Activated T-helper 1 cell treated with Interleukin-2 at 50 U/mL for 16 hours (primary cell): Measurements from ENCODE around the gene PRSS50.
"Not testable (repeated sequence)": the region's sequence is repeated elsewhere in the genome, so short reads cannot be mapped to it uniquely, and the experiment has no call there.

Experiments
- DNase-seq: peaks from one replicate; pipeline ENCODE4 v3.0.0-alpha.2; 2020; ENCODE audit warnings: low read depth

The PRSS50 gene

DNA sequence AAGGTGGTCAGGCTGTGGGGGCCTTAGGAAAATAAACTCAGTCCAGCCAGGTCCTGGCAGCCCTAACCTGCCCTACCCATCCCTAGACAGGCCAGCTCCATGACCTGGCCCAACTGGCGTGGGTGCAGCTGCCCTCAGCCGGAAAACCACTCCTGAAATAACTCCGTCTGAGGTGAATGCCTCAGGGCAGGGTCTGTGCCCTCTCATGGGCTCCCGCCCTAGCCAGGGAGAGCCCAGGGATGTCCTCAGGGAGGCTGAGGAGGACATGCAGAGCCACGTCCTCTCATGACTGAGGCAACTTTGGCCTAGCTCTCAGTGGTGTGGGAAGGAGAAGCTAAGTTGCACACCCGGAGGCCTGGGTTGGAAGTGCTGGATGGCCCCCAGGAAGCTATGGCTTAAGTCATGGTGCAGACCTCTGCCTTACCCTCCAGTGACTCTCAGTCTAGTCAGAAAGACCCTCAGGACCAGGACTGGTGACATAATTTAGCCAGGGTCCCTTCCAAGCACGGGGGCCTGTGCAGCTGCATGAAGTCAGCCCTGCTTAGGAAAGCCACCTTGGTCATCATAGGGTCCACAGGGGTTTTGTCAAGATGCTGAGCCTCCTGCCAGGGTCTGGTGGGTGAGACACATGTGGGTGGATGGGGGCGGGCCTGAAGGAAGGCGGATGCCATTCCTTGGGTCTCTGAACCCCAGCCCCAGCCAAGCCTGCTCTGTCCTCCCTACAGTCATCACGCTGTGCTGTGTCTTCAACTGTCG is 9.1 kb downstream of the PRSS50 start:
- no peak for DNase-seq

DNA sequence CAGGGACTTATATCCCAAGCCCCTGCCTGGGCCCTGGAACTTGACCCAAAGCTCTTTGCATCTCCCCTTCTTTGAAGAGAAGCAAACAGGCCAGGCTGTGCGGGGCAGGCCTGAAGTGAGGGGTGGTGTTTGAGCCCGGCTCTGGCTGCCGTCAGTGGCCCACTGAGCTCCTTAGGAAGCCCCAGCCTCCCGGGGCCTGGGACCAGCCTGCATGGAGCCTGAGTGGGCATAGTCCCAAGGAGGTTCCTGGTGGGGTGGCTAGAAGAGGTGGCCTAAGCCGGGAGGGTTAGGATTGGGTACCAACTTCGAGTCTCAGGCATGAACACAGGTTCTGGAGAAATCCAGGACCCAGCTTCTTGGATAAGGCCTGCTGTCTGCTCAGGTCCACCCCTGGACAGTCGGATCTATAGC is 10.1 kb downstream of the PRSS50 start:
- no peak for DNase-seq

DNA sequence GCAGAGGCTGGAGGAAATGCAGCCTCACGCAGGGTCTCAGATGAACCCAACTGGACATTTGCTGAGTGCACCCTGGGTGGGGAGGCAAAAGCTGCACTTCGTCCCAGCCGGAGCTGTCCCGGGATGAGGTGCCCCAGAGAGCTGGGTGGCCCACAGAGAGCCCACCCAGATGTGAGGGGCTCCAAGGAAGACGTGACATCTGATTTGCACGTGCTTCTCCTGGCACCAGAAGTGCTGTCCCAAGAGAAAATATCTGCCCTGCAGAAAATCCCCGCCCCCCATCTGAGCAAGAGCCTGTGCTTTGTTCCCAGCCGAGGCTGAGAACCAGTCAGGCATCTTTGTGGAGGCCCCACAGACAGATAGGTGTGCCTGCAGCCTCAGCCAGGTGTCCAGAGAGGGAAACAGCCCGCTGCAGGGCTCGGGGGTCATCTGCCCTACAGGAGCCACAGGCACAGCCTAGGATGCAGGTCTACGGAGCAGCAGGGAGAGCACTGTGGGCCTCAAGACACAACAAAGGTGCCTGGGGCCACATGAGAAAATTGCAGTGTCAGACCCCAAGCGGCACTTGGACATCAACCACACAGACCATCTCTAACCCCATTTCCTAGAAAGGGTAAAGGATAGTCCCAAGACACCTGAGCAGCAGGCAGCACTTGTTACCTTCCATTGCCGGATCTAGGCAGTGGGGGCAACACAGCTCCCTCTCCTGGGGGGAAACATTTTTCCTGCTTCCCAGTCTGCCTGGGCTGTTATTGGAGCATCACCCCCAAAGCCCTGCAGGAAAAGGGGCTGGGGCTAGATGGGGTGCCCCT is 10.7 kb downstream of the PRSS50 start:
- no peak for DNase-seq

DNA sequence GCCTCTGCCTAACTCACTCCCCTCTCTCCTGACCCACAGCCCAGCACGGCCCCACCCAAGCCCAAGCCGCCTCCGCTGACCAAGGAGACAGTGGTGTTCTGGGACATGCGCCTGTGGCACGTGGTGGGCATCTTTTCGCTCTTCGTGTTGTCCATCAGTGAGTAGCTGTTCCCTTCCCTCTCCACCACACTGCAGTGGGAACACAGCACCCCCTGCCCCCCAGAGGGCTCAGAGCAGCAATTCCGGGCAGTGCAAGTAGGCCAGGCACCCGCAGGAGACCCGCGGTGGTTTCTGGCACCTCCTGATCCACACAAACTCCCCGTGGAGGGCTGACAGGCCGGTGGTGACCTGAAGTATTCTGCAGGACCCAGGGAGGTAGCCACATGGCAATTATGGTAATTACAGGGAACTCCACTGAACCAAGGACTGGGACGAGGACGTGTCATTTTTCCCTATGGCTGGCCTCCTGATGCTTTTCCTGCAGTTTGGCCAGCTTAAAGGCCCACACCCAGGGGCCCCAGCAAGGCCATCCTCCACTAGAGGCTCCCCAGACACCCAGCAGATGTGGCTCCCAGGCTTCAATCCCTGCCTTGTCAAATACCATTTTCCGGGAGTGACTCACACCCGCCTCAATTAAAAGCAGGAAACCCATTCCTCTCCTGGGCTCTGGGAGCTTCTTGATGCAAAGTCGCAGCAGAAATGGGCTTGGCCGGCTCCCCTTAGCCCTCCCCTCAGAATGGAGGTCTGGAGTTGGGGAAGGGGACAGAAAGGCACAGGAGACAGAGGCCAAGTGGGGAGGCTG is 11.7 kb downstream of the PRSS50 start:
- DNase-seq, result no peak

DNA sequence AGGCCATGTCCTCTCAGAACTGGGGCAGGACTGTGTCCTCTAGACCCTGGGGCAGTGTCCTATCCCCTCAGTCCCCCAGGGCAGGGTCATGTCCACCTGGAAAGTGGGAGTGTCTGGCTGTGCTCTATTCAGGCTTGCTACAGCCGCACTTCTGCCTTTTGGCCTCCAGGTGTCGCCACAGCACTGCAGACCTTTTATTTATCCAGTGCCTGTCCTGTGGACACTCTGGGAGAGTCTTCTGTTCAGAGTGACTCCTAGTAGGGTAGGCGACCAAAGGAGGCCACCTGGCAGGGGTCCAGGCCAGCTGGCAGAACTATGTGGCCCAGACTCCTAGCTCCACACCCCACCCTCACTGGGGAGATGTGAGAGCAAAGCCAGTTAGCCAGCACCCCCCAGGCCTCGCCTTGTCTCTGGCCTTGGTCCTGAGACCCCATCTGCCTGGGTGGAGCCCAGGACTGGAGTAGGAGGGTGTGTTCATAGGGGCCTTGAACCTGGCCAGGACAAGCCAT is 12.6 kb downstream of the PRSS50 start:
- peak; percentile 37 for DNase-seq

DNA sequence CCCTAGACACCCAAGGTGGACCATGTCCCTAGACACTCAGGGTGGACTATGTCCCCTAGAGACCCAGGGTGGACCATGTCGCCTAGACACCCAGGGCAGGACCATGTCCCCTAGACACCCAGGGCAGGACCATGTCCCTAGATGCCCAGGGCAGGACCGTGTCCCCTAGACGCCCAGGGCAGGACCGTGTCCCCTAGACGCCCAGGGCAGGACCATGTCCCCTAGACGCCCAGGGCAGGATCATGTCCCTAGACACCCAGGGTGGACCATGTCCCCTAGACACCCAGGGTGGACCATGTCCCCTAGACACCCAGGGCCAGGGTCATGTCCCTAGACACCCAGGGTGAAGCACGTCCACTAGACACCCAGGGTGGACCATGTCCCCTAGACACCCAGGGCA is 13.3 kb downstream of the PRSS50 start:
- not testable (repeated sequence) for DNase-seq

DNA sequence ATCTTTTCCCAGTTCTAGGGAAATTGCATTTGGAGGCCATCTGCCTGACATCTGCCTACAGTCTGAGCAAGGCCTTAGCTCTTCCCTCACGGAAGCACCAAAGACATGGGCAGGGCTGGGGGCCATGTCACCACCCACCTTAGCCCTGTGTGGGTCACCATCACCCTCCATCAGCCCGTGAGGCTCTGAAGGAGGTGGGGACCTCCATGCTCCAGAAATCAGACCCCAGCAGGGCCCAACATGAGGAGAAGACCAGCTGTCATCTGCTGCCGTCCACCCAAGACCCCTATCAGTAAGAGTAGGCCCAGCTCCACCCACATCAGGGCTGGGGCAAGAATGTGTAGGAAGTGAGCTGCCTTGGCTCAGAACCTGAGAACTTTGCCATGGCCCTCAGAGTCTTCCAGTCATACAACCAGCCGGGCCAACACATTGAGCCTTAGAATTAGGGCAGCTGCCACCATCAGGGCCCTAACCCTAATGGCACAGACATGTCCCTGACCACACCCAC is 14.6 kb downstream of the PRSS50 start:
- no peak for DNase-seq

DNA sequence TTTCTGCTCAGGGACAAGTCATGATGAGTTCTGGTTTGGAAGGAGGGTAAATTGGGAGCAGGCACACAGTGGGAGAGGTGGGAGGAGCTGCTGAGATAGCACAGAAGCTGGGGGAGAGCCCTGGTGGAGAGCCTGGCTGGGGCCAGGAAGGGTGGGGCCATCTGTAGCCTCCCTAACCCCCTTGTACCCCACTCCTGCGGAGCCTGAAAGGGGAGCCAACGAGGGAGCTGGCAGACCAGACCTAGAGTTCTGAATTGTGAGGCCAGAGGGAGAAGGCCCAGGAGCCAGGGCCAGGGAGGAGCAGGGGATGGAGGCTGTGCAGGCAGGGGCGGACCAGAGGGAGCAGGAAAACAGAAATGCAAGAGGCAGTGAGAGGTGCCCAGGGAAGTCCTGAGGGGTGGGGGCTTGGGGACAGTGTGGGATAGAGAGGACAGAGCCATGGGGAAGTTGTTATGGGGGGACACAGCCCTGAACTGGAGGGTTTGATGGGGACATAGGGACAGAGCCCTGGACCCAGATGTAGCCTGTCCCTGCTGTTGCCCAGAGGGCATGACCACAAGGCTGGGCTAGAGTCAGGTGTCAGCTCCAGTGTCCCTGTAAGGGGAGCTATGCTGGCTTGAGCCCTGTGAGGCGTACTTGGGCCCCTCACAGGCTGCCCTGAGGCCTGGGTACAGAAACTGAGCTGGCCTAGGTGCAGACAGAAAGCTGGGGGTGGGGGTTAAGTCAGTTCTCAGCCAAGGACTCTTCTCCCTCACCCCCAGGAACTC is 15.2 kb downstream of the PRSS50 start:
- DNase-seq, result no peak

DNA sequence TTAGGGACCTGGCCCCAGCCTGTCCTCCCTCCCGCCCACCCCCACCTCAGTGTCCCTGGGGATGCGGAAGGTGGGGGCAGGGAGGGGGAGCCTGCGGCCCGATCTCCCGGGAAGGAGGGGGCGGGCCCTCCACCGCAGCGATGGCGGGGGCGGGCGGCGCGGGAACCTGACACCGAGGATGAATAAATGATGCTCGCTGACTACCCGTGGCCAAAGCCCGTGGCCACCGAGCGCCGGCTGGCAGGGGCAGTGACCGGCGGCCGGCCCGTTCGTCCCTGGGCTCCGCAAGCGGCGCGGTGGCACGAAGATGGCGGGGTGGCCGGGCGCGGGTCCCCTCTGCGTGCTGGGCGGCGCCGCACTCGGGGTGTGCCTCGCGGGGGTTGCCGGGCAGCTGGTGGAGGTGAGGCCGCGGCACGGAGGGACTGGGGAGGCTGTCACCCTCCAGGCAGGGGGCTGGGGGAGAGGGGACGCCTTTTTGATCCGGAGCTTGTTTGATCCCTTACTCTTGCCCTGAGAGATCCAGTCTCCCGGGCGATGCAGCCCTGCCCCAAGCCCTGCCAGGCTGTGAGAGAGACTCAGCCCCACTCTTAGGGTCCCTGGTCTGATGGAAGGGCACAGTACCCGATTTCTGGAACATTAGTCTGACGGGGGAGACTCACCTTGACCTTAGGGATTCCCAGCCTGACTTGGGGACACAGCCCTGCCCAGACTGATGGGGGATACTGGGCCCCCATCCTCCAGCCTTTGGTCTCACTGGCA is 16.3 kb downstream of the PRSS50 start, which contains the start of gene TMIE:
TSS of gene TMIE (plus strand) at position 212 of the 759 bp plus-strand sequence. CDS start at position 308, 96 bp downstream.
- DNase-seq, result no peak

DNA sequence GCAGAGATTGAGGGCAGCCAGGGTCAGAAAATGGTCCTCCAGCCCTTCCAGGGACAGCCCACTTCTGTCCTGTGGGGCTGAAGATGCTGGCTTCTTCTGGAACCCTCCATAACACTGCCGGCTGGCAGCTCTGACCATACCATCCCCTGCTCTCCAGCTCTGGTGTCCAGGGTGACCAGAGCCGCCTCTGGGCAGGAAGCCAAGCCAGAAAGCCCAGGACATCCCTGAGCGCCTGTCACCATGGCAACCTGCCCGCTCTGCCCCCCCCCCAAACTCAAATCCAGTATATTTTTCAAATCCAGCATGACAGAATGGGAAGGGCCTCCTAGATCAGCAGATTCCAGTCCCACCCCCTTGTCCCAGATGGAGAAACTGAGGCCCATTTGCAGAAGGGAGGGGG is 16.9 kb downstream of the PRSS50 start:
- no peak for DNase-seq

DNA sequence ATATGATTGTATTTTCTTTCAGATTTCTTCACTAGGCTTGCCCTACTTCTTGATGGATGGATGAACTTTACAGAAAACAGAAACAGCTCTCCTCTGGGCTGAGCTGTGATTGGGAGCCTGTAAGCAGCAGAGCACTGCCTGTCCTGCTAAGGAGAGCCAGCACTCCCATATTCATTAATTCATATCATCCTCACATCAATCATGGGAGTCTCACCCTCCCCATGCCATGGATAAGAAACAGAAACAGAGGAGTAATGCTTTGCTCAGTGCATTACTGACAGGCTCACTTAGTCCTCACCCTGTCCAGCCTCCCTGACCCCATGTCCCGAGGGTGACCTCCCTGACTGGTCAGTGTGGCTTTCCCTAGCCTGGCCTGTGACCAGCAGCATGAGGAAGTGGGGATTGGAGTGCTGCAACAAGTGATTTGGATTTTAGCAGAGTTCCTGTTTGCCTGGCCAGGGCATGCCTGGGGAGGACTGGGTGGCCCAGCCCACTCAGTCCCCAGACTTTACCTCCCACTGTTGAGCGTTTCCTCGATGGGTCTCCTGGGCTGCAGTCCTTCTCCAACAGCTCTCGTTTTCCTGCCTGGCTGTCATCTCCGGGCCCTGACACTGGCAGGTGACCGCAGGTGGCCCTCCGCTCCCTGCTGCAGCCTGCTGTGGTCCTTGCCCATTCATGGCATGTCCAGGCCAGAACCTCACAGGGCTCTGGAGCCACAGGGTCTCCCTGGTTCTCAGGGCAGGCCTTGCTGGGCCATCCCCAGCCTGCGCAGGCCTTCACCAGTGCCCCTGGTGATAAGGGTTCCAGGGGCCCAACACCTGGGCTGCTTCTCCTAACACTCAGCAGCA is 17.8 kb downstream of the PRSS50 start:
- DNase-seq, result no peak

DNA sequence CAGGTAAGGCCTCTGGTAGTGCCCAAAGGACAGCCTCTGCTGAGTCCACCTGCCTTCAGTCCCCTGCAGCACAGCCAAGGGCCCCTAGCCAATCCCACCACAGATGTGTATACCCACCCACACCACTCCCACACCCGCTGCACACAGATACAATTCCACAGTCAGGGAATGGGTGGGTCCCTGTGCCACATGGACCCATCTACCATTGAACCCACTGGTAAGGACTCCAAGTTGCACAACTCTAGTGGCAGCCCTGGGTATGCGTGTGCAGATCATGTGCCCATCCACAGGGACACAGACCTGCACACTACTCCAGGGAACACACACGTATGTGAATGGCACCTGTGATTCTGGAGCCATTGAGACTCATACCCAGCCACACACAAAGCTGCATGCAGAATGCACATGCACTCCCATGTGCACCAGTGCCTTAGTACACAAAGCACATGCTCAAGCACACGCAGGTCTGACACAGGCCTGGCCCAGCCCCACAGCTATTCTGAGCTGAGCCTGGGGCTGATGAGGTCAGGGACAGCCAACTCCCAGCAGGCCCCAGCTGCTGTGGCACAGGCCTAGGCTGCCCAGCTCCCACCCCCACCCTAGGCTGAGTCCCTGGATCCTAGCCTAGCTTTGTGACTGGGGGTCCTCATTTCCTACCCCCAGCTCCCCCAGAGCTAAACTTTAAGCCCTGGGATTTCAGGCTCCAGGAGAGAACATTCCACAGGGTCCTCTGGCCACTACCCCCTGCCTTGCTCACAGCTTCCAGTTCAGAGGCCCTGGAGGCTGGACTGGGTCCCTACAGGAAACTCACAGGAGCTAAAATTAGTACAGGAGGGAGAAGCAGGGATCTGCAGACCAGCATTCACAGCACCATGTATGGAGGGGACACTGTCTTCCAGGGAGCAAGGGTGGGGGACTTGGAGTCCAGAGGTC is 21.4 kb downstream of the PRSS50 start:
- no peak for DNase-seq

DNA sequence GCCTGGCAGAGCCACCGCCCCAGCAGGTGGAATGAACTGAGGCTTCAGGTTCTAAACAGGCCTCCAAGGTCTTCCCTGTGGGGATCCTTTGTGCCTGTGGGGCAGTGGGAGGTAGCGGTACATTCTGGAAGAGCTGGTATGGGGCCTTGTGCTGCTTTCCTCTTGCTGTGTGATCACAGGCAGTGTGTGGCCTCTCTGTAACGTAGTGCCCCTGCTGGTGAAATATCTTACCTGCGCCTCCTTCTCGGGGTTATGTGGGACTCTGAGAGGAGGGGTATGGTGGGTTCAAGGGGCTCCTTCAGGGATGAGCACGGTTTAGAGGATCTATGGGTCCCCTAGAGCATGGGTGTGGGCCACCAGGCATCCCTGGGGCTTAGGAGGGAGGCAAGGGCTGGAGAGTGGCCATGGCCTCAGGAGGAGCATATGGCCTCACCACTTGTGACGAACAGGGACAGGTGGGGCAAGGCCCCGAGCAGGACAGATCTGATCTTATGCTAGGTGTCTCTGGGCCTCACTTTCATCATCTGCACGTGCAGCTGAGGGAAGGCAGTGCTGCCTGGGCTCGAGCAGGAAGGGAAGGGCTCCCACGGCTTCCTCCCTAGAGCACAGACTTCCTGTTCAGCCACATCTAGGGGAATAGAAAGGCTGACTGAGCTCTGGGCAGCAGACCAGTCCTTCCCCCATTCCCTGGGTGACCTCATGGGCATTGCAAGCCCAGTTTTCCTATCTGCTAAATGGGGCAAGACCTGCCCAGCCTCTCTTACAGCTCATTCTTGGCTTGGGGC is 22.3 kb downstream of the PRSS50 start:
- peak; percentile 27 for DNase-seq

DNA sequence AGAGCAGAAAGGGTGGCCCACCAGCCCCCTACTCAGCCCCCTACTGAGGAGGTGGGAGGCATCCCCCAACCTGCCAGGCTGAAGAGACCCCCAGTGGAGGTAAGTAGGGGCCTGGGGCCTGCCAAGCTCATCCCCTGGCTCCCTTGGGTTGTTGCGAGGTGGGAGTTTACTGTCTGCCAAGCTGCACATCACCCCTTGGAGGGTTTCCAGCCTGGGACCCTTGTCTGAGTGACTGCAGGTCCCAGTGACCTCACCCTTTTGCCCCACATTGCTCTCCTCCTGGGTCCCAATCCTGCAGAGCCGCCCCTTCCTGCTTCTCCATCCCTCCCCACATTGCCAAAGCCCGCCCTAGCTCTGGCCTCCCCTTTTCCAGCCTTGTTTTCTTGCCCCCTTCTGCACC is 23.1 kb downstream of the PRSS50 start:
- no peak for DNase-seq

DNA sequence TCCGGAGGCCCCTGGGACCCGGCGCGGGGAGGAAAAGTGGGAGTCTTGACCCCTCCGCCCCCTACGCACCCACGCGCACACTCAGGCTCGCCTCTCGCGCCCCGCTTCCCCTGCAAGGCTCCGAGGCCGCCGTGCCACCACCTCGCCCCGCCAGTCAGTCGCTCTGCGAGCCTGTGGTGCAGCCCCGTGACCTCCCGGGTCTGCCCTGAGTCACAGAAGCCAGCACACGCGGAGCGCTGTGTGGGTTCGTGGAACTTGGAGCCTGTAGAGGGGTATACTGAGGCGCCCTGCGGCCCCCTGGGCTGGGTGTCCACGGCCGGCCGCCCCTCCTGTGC is 23.8 kb downstream of the PRSS50 start:
- peak; percentile 43 for DNase-seq

DNA sequence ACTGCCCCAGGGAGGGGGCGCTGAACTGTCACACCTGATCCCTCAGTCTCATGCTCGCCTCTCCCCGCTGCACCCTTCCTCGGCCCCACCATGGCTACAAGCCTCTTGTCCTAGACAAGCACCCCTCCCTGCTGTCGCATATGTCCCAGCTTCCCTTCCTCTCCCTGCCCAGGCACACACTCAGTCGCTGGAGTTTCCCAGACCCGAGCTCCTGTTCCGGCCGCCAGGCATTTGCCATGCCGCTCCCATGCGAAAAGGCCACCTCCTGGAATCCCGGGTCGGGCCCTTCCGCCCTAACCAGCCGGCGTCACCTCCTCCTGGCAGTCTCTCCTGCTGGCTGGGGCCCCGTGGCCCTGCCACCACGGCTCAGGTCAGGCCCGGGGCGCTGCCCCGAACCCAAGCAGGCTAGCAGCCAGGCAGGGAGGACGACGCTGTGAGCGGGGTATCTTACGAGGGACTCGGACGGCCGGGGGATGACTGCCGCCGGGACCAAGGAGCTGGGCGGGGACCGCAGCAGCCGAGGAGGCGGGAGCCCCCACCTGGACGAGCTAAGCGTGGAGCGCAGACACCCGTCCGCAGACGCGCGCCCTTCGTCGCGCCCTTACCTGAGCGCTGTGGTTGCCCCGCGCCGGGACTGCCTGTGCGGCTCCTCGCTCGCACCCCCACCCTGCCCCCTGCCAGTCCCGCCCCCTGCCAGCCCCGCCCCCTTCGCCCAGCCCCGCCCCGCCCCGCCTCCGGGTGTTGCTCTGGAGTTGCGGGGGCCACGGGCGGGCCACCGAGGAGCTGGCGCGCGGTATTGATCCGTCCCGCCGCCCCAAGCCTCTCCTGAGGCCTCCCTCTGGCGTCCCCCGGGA is 24.4 kb downstream of the PRSS50 start, which contains the start of gene ALS2CL:
TSS of gene ALS2CL (minus strand) at position 642 of the 854 bp plus-strand sequence. CDS start 4,239 bp downstream, outside the sequence.
- peak; percentile 67 for DNase-seq

DNA sequence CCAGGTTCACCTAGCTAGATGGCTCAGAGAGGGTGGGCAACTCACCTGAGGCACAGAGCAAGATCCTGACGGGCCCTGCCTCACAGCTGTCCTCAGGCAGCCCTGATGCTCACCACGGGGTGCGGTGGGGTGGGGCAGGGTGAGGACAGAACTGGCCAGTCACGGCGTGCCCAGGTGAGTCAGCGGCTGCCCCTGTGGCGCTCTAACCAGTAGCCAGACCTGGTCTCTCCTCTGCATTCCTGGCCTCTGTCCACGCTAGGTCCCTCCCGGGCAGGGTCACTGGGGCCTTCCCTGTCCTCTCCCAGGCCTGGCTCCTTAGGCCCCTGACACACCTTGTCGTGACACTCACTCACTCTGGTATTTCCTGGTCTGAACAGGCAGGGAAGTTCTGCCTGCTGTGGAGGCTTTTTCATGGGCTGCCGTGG is 25.1 kb downstream of the PRSS50 start:
- DNase-seq, result no peak
